ENCODE results near the gene C1D.
A peak's percentile ranks its signal among the peaks of the same experiment; 100 is the strongest.
"Not testable (repeated sequence)": the region's sequence is repeated elsewhere in the genome, so short reads cannot be mapped to it uniquely, and the experiment has no call there.

The C1D gene, protein sequence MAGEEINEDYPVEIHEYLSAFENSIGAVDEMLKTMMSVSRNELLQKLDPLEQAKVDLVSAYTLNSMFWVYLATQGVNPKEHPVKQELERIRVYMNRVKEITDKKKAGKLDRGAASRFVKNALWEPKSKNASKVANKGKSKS

DNA sequence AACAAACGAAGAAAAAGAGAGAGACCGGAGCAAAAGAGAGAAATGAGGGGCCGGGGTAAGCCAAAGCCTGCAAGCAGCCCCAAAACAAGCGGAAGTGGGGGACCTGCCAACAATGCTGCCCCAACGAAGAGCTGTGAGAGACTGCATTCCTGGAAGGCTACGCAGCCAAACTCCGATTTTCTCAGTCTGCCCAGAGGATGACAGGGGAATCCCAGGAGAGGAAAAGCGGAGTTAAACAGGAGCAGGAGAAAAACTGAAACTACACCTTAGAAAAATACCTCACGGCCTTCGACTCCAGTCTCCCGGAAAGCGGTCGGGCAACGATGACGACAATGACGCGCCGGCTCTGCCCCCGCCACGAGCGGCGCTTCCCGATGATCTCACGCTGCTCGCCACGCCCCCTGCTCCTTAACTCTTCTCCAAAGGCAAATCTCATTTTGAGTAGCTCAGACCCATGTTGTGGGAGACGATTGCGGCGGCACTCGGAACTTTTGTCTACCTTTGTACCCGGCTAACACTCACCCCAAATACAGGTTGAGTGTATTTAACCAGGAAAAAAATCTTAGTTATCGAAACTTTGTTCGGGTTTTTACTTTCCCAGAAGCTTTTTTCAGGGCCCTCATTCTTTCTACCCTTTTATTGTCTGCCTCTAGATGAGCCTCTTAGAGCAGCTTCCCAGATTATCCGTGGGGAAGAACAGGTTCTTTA, at the start of gene C1D:
Gene C1D, minus strand, starts transcription at position 325 of the 708 bp plus-strand sequence. CDS start 15,694 bp downstream, outside the sequence.
- DNase-seq (ENCODE audit: low read depth), result peak; percentile 91

GRCh38 chr2:68110102-68110501, 47.3 kb upstream of the C1D start:
- no peak for DNase-seq (ENCODE audit: low read depth)

DNA sequence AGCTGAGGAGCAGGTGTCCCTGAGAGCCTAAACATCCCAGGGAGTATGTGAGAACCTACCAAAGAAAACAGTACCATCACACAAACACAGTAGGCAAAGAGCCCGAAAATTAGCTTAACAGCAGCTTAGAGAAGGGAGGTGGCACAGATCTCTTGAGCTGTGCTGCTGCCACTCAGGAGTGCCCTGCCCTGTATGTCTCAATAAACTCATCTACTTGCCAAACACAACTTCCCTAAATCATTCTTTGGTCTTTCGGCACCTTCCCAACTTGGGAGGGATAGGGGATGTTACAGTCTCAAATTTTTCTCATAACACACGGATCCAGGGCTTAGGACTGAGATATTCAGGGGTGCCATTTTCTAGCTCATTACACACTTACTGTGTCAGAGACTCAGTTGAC, 45.3 kb upstream of the C1D start:
- DNase-seq (ENCODE audit: low read depth), result no peak

DNA sequence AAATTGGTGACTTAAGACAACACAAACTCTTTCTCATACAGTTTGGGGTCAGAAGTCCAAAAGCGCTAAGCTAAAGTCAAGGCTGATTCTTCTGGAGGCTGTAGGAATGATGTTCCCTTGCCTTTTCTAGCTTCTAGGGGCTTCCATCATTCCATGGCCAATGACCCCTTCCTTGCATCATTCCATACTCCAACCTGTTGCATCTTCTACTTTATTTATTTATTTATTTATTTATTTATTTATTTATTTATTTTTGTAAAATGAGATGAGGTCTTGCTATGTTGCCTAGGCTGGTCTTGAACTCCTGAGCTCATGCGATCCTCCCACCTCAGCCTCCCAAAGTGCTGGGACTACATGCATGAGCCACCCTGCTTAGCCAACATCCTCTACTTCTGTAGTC, 44.7 kb upstream of the C1D start:
- DNase-seq (ENCODE audit: low read depth), result no peak

DNA sequence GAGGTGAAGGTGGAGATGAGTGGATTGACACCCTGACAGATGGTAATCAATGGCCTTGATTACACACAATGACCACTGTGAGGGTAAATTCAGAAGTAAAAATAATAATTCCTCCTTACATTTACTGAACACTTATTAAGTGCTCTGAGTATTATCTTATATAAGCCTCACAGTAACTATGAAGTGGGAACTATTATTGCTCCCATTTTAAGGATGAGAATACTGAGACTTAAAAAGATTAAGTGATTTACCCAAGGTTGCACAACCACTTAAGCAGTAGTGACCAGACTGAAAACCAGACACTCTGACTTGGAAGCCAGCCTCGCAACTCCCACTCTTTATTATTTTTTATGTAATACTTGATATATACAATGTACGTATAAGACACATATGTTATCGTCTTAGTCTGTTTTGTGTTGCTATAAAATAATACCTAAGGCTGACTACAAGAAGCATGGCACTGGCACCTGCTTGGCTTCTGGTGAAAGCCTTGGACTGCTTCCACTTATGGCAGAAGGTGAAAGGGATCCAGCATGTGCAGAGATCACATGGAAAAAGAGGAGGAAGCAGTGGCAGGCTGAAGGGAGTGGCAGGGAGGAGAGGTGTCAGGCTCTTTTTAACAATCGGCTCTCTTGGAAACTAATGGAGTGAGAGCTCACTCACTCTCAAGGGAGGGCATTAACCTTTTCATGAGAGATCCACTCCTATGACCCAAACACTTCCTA, 41.5 kb upstream of the C1D start:
- no peak for DNase-seq (ENCODE audit: low read depth)

DNA sequence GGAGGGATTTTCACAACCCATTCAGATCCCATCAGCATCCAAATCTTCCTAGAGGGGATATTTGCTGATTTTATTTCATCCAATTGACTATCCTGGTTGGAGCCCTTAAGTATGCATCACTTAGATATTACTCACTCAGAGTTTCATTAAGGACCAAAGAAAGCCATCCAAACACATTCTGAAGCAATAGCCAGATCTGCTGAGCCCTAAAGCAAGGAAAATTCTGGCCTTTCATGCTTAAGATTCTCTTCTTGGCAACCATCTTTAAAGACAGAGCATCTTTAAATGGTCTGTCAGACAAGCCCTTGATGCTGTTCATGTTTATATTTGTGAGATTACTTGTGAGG, 40.9 kb upstream of the C1D start:
- DNase-seq (ENCODE audit: low read depth), result no peak

- peak; percentile 15 for DNase-seq (ENCODE audit: low read depth)
Observed at GRCh38 chr2:68103030-68103708, 40.4 kb upstream of the C1D start.

- DNase-seq (ENCODE audit: low read depth), result no peak
Observed at GRCh38 chr2:68100189-68100588, 37.4 kb upstream of the C1D start.

DNA sequence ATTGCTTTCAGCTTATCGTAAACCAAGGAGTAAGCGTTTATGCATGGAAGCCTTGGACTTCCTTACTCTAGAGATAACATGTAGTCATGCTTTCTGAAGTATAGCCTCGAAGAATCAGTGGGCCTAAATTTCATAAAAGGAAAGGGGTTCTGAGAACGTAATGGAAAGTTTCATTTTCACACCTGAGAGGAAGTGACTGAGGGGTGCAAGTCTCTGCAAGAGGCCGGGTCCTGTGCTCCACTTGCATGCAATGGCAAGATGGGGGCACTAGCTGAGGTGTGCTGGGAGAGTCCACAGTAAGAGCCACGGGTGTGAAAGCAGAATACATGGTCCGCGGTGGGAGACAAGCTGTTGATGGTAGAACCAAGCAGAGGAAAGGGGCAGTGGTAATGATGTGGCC, 36.5 kb upstream of the C1D start:
- no peak for DNase-seq (ENCODE audit: low read depth)

DNA sequence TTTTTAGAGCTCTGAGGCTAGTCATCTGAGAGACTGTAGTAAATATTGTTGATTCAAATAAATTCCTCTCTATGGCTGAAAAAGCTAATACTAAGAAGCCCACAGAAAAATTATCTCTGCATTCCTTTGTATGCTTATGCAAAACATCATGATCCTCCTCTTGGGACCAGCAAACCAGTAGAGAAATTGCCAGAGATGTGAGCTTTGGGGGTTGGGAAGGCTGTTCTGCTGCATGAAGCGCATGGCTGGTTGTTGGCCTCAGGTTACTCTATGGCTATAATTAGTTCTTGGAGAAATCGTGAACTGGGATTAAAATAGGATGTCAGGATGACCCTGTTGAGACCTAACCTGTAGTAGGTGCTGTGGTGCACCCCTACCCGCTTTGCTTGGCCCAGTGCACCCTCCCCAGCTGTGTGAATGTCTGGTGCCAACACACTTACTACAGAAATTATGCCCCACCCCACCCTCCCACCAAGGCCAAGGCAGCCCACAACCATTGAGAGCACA, 35.5 kb upstream of the C1D start:
- no peak for DNase-seq (ENCODE audit: low read depth)

GRCh38 chr2:68094111-68094510, 31.3 kb upstream of the C1D start:
- no peak for DNase-seq (ENCODE audit: low read depth)

DNA sequence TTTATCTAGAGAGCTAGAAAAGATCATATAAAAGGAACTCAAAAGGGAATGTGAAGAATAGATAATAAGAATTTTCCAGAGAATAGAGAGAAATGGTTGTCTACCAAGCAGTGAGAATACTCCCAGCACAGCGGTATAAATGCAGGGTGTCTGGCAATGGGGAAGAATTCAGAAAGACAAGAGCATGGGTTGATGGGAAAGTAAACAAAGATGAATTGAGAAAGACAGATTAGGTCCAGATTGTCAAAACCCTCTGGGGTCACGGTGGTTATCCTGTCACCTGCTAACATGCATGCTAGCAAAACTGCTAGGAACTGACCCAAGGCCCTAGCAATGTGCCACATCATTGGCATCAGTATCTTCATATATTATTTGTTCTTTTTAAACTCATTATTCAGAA, 30.8 kb upstream of the C1D start:
- no peak for DNase-seq (ENCODE audit: low read depth)

DNA sequence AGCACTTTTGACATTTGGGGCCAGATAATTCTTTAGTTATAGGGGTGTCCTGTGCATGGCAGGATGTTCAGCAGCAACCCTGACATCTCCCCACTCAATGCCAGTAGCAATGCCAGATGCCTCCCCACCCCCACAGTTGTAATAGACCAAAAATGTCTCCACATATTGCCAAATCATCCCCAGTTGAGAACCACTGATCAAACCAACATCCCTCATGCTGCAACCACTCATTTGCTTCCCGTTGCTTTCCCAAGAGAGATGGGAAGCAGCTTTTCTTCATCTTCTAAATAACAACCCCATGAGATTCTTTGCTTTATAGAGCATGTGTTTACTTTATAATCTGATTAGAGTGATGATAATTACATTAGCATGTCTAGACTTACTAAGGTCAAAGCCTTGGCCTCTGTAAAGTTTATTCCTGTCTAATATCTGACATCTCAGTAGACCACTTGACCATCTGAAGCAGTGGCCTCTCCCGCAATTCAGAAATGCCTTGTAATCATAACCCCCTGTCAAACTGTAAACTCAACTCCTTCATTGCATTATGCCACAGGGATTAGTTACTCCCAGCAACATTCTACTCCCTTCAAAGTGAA, 28.7 kb upstream of the C1D start:
- no peak for DNase-seq (ENCODE audit: low read depth)

DNA sequence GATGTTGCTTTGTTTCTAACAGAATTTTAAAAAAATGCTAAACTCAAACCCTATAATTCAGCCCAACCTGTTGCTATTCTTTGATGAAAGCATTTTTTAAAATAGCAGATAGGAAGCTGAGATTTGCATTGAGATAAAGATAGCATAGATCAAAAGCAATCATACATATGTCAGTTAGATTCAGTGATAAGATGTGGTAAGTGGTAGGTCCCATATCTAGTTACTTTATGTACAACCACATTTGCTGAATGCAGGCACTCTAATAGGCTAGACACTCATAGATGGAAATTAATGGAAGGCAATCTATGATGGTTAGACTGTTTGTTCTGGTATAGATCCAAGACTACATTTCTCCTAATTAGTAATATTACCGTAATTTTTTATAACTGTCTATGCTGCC, 27.2 kb upstream of the C1D start:
- DNase-seq (ENCODE audit: low read depth), result no peak

DNA sequence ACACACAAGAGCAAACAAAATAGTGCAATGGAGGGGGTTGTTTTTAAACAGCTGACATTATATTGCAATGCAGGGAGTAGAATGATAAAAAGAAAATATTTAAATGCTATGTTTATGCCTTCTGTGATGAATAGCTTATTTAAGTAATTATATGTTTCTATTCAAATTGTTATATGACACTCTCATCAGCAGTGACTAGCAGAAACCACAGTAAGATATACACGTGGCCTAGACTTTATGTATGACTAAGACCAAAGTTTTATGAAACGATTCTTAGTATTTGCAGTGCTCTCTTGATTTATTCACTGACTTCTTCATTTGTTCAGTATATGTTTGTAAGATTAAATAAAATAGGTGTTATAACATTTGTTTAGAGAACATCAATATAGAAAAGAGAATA, 26.1 kb upstream of the C1D start:
- peak; percentile 24 for DNase-seq (ENCODE audit: low read depth)

DNA sequence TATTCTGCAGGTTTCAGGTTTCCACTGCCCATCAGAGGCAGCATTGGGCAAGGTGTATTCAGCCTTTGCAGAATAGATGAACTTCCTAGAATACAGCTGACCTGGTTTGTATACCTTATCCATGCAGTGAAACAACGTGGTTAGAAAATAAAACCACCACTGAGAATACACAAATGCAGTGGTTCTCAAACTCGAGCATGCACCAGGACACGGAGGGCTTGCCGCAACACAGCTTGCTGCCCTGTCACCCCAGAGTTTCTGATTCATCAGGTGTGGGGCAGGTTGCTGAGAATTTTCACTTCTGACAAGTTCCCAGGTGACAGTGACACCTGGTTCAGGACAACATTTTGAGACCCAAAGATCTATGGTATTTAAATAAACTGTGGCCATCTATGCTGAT, 23.4 kb upstream of the C1D start:
- DNase-seq (ENCODE audit: low read depth), result no peak

DNA sequence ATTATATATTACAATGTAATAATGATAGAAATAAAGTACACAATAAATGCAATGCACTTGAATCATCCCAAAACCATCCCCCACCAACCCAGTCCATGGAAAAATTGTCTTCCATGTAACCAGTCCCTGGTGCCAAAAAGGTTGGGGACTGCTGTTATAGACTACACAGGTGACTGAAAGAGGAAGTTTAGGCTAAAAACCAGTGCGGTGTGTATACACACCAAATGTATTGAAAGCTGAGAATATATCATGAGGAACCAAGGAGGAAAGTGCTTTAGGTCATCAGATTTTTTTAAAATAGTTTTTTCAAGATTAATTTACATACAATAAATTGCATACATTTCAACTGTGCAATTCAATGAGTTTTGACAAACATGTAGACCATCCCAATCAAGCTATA, 20.5 kb upstream of the C1D start:
- DNase-seq (ENCODE audit: low read depth), result no peak

DNA sequence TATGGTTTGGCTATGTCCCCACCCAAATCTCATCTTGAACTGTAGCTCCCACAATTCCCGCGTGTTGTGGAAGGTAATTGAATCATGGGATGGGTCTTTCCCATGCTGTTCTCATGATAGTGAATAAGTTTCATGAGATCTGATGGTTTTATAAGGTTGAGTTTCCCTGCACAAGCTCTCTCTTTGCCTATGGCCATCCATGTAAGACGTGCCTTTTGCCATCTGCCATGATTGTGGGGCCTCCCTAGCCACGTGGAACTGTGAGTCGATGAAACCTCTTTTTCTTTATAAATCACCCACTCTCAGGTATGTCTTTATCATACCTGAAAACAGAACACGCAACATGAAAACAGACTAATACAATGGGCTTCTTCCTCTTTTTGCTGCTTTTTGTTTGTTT, 11.2 kb upstream of the C1D start:
- DNase-seq (ENCODE audit: low read depth), result no peak

DNA sequence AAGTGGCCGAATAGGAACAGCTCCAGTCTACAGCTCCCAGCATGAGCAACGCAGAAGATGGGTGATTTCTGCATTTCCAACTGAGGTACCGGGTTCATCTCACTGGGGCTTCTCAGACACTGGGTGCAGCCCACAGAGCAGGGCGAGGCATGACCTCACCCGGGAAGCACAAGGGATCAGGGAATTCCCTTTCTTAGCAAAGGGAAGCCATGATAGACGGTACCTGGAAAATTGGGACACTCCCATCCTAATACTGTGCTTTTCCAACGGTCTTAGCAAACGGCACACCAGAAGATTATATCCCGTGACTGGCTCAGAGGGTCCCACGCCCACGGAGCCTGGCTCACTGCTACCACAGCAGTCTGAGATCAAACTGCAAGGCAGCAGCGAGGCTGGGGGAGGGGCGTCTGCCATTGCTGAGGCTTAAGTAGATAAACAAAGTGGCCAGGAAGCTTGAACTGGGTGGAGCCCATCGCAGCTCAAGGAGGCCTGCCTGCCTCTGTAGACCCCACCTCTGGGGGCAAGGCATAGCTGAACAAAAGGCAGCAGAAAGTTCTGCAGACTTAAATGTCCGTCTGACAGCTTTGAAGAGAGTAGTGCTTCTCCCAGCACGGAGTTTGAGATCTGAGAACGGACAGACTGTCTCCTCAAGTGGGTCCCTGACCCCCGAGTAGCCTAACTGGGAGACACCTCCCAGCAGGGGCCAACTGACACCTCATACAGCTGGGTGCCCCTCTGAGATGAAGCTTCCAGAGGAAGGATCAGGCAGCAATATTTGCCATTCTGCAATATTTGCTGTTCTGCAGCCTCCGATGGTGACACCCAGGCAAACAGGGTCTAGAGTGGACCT, 1.2 kb upstream of the C1D start:
- DNase-seq (ENCODE audit: low read depth), result not testable (repeated sequence)

- DNase-seq (ENCODE audit: low read depth), result no peak
Observed at GRCh38 chr2:68060652-68061051, 2.2 kb downstream of the C1D start.

- peak; percentile 24 for DNase-seq (ENCODE audit: low read depth)
Observed at GRCh38 chr2:68059784-68060525, 2.8 kb downstream of the C1D start.

Data from iris pigment epithelial cell (primary cell).